GM12801 (cell line): Measurements from ENCODE around the gene ARHGAP10.

ENCODE experiments used
- CTCF ChIP-seq: IDR thresholded peaks from one replicate; pipeline ENCODE4 v1.5.1; 2011; ENCODE audit warnings: control low read depth; ENCODE audit not compliant: insufficient read length; ENCODE audit errors: extremely low read depth

Gene ARHGAP10

DNA sequence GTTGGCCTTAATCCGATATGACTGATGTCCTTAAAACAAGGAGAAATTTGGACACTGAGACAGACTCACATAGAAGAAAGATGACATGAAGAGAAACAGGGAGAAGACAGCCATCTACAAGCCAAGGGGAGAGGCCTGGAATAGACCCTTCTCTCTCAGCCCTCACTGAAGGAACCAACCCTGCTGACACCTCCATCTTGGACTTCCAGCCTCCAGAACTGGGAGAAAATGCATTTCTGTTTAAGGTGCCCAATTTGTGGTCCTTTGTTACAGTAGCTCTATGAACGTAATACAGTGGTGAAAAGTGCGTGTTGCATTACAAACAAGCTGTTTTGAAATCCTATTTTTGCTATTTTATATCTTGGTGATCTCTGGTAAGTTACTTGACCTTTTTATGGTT, 343.6 kb downstream of the ARHGAP10 start:
- TF ChIP-seq CTCF: no peak

GRCh38 chr4:148076964-148077363, 345.1 kb downstream of the ARHGAP10 start:
- no peak for TF ChIP-seq CTCF

DNA sequence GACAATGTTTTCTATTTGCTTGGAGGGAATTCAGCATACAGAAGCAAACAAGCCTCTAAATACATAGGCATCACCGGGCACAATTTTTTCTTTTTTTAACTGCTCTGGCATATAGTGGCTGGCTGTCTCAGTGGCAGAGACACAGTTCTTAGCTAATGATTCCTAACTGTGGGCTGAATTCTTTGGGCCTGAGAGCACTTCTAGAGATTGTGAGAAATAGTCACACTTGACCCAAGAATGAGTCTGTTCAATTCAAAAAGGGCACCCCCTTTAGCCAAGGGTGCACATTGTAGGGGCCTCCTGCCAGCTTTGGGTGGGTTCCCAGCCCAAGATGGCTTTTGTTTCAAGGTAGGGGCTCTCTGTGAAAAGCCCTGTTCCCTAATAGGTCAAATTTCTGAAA, 345.7 kb downstream of the ARHGAP10 start:
- no peak for TF ChIP-seq CTCF

- no peak for TF ChIP-seq CTCF
Measured at GRCh38 chr4:148078061-148078460, 346.2 kb downstream of the ARHGAP10 start.

GRCh38 chr4:148079961-148080360, 348.1 kb downstream of the ARHGAP10 start:
- no peak for TF ChIP-seq CTCF

DNA sequence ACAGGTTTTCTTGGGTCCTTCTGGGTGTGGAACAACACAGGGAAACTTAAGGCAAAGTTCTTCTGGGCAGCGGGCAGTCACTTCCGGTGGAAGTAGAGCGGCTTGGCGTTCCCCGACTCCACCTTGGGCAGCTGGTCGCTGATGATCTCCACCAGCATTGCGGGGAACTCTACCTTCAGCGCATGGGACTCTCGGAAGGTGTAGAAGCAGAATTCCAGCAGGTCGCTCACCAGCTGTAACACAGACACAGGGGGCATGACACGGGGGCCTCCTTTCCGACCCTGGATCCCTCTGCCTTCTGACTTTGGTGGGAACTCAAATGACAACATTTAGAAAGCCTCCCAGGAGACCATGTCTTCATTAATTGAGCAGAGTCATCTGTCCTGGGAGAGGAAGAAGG, 349.4 kb downstream of the ARHGAP10 start:
- no peak for TF ChIP-seq CTCF

GRCh38 chr4:148081745-148082144, 349.9 kb downstream of the ARHGAP10 start:
- no peak for TF ChIP-seq CTCF

- no peak for TF ChIP-seq CTCF
Measured at GRCh38 chr4:148089624-148090023, 357.7 kb downstream of the ARHGAP10 start.
